OCI-LY3 (cell line): ENCODE results near the gene AMTN.

ENCODE experiments used
- EZH2phosphoT487 ChIP-seq: fragments of 200-600 bp; shearing (Covaris generic); IDR thresholded peaks from 2 replicates; pipeline ENCODE4 v1.6.1; 2018; ENCODE audit warnings: antibody characterized with exemption, mixed run types, low read depth
- TF ChIP-seq, protein P1 (sequence below): fragments of 200-600, 300-600 bp; sonication (generic); IDR thresholded peaks from 2 replicates; pipeline ENCODE4 v1.5.1; 2014; ENCODE audit warnings: antibody characterized with exemption, low read length, low read depth

GRCh38 chr4:70530997-70531396 lies 12.6 kb downstream of the AMTN start:
- no peak for TF ChIP-seq EZH2phosphoT487
- TF ChIP-seq, protein P1, sequence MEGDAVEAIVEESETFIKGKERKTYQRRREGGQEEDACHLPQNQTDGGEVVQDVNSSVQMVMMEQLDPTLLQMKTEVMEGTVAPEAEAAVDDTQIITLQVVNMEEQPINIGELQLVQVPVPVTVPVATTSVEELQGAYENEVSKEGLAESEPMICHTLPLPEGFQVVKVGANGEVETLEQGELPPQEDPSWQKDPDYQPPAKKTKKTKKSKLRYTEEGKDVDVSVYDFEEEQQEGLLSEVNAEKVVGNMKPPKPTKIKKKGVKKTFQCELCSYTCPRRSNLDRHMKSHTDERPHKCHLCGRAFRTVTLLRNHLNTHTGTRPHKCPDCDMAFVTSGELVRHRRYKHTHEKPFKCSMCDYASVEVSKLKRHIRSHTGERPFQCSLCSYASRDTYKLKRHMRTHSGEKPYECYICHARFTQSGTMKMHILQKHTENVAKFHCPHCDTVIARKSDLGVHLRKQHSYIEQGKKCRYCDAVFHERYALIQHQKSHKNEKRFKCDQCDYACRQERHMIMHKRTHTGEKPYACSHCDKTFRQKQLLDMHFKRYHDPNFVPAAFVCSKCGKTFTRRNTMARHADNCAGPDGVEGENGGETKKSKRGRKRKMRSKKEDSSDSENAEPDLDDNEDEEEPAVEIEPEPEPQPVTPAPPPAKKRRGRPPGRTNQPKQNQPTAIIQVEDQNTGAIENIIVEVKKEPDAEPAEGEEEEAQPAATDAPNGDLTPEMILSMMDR = no peak
